Brain microvascular endothelial cell (primary cell): ENCODE results near the gene JADE2.

Source experiments
- DNase-seq: peaks from one replicate; pipeline ENCODE4 v3.0.0-alpha.2; 2020
- H3K27ac ChIP-seq: fragments of 250-450 bp; sonication (Bioruptor Pico); 2 replicates; pipeline ENCODE4 v1.5.1; 2020; ENCODE audit warnings: mild to moderate bottlenecking, moderate library complexity
- H3K27me3 ChIP-seq: fragments of 250-450 bp; sonication (Bioruptor Pico); replicated peaks from 2 replicates; pipeline ENCODE4 v1.5.1; 2020; ENCODE audit warnings: mild to moderate bottlenecking
- H3K36me3 ChIP-seq: fragments of 250-450 bp; sonication (Bioruptor Pico); replicated peaks from 2 replicates; pipeline ENCODE4 v1.5.1; 2020; ENCODE audit warnings: mild to moderate bottlenecking
- H3K4me3 ChIP-seq: 2 replicates; pipeline ENCODE4 v1.5.1; 2011; ENCODE audit warnings: low read depth, mild to moderate bottlenecking, control low read depth, low read length, moderate library complexity
- CTCF ChIP-seq: IDR thresholded peaks from 2 replicates; pipeline ENCODE4 v1.5.1; 2011; ENCODE audit warnings: low read depth, mild to moderate bottlenecking, moderate library complexity, low read length, control low read depth, inconsistent platforms; ENCODE audit errors: missing control alignments
- in situ Hi-C: cut with HindIII; loops from 2 replicates; pipeline ENCODE4 v1.10.0; 2017; ENCODE audit warnings: low sequenced_read_pairs, low pct_ligation_motif_present

The JADE2 gene

GRCh38 chr5:134527156-134527960 lies 1.9 kb downstream of the JADE2 start:
- in situ Hi-C loops: no loop called here
- Histone ChIP-seq H3K27ac (peak overlapping the region; percentile 42), H3K36me3 (no peaks in the 10 kb centered on the region), H3K4me3 (peak overlapping the region; percentile 73), H3K27me3 (no peaks in the 10 kb centered on the region)
- peak; percentile 70 for TF ChIP-seq CTCF
- peak; percentile 81 for DNase-seq

- Histone ChIP-seq H3K27me3 (no peaks in the 10 kb centered on the region), H3K36me3 (no peaks in the 10 kb centered on the region), H3K27ac (no peak overlapping the region), H3K4me3 (peak overlapping the region; percentile 73)
- no peak for TF ChIP-seq CTCF
- no peak for DNase-seq
- in situ Hi-C loops: no loop called here
Observed at GRCh38 chr5:134527961-134528424, 2.5 kb downstream of the JADE2 start.

DNA sequence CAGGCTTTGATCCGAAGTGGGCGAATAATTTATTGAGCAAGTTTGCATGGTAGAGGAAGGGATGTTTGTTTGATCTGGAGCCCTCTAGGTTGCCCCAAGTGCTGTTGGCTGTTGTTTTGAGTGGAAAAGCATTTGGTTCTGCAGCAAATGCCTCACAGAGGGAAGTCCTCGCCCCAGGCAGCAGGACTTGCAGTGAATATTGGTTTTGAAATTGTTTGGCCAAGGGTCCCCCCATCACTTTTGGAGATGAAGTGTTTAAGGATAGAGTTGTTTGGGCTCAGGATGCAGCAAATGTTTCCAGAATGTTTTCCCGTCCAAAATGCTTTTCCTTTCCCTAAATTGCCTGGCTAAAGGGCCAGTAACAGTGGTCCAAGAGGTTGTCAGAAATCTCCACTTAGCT lies 3.1 kb downstream of the JADE2 start:
- no peak overlapping the region for H3K4me3 ChIP-seq
- DNase-seq: no peak
- no peak for TF ChIP-seq CTCF
- no peaks in the 10 kb centered on the region for H3K27me3 ChIP-seq
- no peak overlapping the region for H3K27ac ChIP-seq
- in situ Hi-C loops: no loop called here
- H3K36me3 ChIP-seq: no peaks in the 10 kb centered on the region

DNA sequence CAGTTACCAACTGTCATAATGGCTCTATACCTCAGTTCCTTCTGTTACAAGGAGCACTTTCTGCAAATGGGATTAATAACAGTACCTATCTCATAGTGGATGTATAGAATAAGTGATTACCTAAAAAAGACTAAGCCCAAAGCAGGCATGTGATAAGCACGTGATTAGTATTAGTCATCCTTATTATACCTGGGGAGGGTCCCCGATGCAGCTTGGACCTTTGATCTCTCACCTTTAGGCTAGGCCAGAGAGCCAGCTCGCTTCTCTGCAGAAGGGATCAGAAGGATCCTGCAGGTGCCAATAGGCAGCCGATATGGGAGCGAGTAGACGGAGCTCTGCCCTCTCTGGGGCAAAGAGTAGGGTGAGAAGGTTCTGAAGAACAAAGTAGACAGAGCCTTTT lies 4.0 kb downstream of the JADE2 start:
- Histone ChIP-seq H3K27me3 (no peaks in the 10 kb centered on the region), H3K36me3 (no peaks in the 10 kb centered on the region), H3K4me3 (no peak overlapping the region), H3K27ac (no peak overlapping the region)
- in situ Hi-C loops: no loop called here
- no peak for TF ChIP-seq CTCF
- no peak for DNase-seq

DNA sequence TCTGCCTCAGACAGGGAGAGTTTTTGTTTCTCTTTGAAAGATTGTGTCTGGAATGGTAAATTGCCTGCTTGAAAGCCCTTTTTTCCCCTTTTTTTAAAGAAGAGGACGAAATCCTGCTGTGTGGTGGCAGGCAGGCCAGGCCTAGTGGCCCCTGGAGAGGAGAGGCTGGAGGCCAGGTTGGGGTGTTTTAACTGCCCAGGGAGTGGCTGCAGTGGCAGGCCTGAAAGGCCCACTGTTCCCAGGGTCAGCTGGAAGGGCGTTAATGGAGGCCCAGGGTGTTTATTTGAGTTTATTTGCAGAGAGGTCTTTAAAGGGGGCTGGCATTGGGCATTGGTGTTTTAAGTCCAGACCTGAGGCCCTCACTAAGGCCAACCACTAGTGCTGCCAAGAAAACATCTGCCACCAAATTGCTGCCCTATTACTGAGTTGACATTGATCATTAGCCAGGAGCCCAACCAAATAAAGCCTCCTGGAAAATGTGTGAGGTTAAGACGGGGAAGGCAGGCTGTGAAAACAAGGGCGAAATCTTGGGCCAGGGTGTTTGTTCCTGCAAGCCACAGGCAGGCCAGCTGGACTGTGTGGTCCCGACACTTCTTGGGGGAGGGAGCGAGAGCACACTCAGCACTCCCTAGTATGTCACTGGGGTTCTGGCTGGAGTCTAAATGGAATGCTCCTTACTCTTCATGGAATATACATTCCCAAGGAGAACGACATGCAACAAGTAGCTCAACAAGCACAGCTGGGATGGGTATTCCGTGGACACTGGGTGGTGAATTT lies 5.0 kb downstream of the JADE2 start:
- in situ Hi-C loops: no loop called here
- Histone ChIP-seq H3K4me3 (no peak overlapping the region), H3K36me3 (no peaks in the 10 kb centered on the region), H3K27me3 (no peaks in the 10 kb centered on the region), H3K27ac (no peak overlapping the region)
- no peak for TF ChIP-seq CTCF
- no peak for DNase-seq
